Choroid plexus epithelial cell (primary cell): ENCODE data around the gene NOCT.

Experiments used
- DNase-seq: peaks from one replicate; pipeline ENCODE4 v3.0.0-alpha.2; 2010; ENCODE audit warnings: low read depth
- H3K4me3 ChIP-seq: 2 replicates; pipeline ENCODE4 v1.5.1; 2011; ENCODE audit warnings: low read depth, mild to moderate bottlenecking, control low read depth, low read length, moderate library complexity
- TF ChIP-seq, protein P1 (sequence below): conservative IDR thresholded peaks from 2 replicates; pipeline ENCODE4 v1.5.1; 2011; ENCODE audit warnings: low read depth, mild to moderate bottlenecking, control low read depth, inconsistent platforms, low read length, moderate library complexity

NOCT gene

DNA sequence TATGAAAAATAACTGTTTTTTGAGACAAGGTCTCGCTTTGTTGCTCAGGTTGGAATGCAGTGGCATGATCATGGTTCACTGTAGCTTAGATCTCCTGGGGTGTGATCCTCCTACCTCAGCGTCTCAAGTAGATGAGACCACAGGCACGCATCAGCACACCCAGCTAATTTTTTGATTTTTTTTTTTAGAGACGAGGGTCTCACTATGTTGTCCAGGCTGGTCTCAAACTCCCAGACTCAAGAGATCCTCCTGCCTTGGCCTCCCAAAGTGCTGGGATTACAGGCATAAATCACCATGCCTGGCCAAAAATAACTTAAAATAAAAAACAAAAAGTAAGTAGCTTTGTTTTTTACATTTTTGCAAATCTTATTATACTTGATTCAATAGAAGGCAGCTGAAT is 63.3 kb downstream of the NOCT start:
- TF ChIP-seq, protein P1, sequence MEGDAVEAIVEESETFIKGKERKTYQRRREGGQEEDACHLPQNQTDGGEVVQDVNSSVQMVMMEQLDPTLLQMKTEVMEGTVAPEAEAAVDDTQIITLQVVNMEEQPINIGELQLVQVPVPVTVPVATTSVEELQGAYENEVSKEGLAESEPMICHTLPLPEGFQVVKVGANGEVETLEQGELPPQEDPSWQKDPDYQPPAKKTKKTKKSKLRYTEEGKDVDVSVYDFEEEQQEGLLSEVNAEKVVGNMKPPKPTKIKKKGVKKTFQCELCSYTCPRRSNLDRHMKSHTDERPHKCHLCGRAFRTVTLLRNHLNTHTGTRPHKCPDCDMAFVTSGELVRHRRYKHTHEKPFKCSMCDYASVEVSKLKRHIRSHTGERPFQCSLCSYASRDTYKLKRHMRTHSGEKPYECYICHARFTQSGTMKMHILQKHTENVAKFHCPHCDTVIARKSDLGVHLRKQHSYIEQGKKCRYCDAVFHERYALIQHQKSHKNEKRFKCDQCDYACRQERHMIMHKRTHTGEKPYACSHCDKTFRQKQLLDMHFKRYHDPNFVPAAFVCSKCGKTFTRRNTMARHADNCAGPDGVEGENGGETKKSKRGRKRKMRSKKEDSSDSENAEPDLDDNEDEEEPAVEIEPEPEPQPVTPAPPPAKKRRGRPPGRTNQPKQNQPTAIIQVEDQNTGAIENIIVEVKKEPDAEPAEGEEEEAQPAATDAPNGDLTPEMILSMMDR: no peak
- no peak overlapping the region for H3K4me3 ChIP-seq
- no peak for DNase-seq

DNA sequence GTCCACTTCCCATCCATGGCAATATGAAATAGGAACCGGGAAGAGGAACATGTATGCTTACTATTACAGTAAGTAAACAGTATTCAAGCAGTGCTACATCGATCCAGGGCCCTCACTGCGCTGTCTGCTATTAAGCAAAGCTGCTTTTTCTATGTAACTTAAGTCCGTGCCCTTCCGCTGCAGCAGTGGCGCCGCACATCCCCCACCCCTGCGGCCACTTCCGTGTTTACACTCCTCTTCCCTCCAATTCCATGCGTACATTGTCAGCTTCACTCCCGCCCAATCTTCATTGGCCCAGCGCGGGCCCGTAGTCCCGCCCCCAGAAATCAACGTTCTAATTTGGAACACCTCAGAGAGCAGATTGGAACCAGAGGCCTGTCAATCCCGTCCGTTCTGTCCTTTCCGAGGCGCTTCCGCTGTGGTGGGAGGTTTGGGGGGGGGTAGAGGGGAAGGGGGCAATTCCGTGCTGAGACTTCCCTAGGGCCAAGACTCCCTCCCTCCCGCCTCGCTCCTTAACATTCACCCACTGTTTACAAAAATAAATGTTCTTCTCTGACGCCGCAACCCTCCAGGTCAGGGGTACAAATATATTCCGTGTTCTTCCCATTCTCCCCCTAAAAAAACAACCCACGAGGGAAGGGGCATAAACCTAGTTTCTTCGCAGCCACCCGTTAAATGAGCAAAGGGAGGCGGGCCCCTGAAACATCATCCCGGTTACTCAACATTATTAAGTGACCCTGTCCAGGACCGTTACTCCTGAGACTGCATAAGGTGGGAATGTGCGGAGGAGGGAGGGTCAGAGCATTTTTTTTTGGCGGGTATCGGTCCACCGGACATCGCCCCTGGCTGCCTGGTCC is 67.4 kb downstream of the NOCT start:
- peak; percentile 99 for DNase-seq
- TF ChIP-seq, protein P1: no peak
- peak overlapping the region; percentile 89 for H3K4me3 ChIP-seq

DNA sequence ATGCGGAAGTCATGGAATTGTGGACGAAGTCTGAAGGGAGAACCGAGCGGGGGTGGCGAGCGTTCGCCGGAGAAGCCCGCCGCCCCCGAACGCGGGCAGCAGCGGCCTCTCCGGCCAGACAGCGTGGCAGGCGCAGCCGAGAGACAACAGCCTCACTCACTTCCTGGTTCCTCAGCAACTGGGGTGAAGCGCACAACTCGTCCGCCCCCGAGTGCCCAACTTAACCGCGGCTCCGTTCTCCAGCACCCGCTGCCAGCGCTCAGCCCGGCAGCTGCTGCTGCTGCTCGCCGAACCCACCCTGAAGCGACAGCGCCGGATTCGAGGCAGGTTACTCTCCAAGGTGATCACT is 68.0 kb downstream of the NOCT start:
- TF ChIP-seq, protein P1: peak; percentile 38
- DNase-seq: peak; percentile 71
- H3K4me3 ChIP-seq: peak overlapping the region; percentile 89

DNA sequence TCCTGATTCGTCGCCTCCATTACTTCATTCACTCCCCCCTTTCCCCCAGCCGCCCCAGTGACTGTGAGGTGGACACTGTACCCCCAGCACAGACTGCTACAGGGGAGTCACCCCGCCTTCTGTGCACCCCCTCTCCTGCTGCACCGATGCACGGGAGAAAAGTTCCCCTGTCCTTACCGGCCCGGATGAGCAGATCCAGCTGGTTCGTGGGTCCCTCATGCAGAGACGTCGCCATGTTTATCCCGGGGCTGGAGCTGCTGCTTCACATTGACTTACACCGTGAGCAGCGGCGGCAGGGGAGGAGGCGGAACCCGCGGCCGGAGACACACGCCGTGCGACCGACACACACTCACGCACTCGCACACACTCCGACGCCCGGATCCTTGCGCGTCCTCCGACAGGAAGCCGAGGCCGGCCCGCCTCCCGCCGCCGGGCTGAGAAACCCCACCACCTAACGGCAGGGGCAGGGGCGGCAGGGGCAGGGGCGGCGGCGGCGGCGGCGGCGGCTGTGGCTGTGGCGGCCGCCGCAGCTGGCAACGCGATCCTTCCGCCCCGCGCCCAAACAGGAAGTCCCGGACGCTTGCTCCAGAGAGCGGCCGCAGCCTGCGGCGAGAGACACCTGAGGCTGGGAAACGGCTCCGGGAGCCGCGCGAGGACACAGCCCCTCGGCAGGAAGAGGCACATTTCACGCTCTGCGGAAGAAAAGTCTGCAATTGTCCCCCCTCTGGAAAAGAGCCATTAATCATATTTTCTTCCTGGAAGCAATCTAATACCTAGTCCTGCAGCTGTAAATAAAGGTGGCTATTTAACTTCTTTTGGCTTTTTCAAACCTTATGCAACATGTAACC is 68.6 kb downstream of the NOCT start:
- TF ChIP-seq, protein P1: peak; percentile 25
- peak overlapping the region; percentile 89 for H3K4me3 ChIP-seq
- peak; percentile 95 for DNase-seq

DNA sequence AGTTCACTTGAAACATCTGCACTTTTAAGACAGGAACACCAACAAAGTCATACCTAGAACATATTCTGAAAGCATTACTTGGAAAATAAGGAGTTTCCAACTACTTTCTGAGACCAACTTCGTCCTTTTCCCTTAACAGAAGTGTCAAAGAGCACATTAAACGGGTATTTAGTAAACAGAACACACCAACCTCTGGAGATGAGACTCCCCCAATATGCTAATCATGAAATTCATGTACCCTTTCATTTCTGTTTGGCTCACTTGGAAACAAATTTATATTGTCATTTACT is 69.2 kb downstream of the NOCT start:
- H3K4me3 ChIP-seq: peak overlapping the region; percentile 89
- TF ChIP-seq, protein P1: no peak
- no peak for DNase-seq

DNA sequence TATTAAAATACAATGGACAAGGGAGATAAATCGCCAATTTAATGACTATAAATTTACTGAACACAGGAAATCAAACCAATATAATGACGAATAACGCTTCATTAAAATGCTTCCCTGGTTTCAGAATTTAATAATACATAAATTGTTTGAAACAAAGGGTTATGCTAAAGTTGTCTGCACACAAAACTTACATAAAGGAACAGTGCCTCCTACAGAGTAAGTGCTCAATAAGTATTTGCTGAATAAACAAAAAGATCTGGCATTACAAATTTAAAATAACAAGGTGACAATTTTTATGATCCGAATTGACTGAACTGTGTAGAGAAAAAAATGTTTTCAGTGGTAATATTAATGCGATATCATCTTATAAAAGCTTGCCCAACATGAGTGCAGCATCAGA is 69.6 kb downstream of the NOCT start:
- TF ChIP-seq, protein P1: peak; percentile 36
- H3K4me3 ChIP-seq: peak overlapping the region; percentile 89
- DNase-seq: peak; percentile 48
